Activated CD4-positive, alpha-beta T cell treated with anti-CD3 and anti-CD28 coated beads, Interleukin-2, amount 50 U/mL, for 16 hours (primary cell): ENCODE results near the gene ZMYM4.
"Not testable (repeated sequence)": the region's sequence is repeated elsewhere in the genome, so short reads cannot be mapped to it uniquely, and the experiment has no call there.

Experiments
- DNase-seq: peaks from one replicate; pipeline ENCODE4 v3.0.0-alpha.2; 2020

The ZMYM4 gene

DNA sequence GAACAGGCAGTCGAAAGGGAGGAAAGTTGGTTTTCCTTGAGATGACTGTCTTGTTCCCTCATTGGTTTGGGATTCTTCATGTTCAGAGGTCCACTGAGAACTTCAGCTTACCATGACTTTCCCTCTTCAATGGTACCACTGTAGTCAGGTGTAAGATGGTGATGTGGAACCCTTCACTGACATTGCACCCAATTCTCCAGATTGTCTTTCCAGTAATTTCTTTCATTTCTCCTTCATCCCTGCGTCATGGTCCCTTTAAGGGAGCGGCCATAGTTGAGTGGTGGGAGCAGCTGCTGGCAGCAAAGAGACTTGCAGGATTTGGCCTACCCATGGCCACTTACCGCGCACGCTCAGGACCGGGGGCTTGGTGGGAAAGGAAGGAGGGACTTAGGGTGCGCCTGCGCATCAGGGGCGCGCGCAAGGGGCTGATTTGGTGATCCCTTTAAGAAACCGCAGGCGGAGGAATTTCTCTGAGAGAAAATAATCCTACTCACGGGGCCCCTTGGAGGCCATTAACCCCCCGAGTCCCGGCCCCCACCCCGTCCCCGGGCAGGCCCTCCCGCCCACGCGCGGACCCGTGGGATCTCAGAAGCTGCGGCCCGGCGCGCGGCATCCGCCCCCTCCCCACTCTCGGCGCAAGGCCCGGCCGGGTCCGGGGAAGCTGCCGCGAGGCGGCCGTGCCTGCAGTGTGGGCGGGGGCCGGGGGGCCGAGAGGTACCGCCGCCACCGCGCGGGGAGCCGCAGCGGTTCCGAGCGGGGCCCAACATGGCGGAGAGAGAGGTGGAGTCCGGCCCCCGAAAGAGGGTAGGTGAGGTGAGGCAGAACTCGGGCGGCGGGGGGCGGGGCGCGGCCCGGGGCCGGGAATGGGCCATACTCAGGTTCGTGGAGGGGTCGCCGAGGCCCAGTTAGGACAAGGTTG is at the start of gene ZMYM4:
ZMYM4 (plus strand) TSS at position 428 of the 919 bp plus-strand sequence; CDS start at position 766, 338 bp downstream.
- DNase-seq, result peak; percentile 94

DNA sequence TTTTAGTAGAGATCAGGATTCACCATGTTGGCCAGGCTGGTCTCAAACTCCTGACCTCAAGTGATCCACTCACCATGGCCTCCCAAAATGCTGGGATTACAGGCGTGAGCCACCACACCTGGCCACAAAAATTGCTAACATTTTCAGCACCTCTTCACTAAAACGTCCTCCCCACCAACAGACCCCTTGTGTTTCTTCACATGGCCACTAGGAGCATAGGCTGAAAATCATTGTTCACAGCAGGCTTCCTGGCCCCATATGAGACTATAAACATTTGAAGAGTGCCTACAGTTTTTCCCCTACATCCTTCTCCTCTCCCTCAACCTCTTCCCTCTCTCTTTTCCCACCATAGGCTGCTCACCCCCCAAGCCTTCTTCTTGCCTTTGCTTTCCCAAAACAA is 47.5 kb upstream of the ZMYM4 start:
- peak; percentile 20 for DNase-seq

DNA sequence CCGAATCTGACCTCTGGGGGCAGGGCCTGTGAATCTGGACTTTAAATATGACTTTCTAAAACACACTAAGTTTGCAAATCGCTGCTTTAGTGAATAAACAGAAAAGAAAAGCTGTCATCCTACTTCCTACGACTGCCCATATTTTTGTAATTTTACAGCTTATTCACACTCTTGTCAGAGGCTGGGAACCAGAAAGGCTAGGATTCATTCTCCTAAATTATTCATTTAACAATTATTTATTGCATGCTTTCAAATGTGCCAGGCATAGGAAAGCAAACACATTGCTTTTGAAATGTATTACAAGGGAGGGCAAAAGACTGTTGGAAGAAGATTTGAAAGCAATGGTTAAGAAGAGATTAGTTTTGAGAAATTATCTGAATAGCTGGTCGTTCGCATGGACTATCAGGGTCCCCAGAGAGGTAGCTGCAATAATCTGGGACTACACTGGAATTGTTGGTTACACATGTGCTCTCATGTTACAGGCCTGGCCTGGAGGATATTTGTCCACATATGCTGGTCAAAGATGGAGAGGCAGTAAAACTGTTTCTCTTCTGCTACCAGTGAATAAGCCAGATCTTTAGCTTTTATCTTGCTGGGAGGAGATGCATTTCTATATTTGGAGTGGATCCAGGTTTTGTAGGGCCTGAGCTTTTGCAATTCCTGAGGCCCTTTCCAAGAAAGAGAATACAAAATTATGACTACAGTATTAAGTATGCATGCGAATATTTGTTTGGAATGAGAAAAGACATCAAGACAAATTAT is 46.0 kb upstream of the ZMYM4 start:
- DNase-seq, result no peak

DNA sequence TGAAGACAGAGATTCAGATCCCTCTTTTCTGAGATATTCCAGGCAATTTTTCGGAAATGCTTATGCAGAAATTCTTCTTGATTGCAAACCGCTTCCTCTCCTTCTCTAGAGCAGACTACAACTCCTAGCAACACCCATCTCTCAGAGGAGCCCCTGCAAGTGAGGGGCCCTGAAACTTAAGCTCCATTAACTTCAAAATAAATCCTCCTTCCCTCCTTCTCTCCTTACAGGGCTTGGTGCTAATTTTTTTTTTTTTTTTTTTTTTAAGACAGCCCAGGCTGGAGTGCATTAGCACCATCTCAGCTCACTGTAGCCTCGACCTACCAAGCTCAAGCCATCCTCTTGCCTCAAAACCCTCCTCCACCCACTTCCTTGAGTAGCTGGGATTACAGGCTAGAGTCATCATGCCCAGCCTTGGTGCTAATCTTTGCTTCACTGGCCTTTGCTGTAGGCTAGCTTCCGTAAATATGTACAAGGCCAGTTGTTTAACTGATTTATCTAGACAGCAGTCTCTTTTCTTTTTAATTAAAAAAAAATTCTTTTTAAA is 45.4 kb upstream of the ZMYM4 start:
- no peak for DNase-seq

DNA sequence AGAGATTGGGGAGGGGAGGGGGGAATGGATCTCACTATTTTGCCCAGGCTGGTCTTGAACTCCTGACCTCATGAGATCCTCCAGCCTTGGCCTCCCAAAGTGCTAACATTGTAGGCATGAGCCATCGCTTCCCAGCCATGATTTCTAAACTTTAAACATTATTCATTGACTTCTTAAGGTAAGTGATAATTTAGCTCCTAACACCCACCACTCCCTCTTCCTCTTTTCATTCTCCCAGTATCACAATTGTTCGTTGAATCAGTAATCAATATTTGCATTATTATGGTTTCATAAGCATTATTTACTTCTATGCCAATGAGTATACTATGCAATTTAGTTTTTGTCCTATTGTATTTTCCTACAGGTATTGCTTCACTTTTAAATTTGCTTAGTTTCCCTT is 42.0 kb upstream of the ZMYM4 start:
- no peak for DNase-seq

DNA sequence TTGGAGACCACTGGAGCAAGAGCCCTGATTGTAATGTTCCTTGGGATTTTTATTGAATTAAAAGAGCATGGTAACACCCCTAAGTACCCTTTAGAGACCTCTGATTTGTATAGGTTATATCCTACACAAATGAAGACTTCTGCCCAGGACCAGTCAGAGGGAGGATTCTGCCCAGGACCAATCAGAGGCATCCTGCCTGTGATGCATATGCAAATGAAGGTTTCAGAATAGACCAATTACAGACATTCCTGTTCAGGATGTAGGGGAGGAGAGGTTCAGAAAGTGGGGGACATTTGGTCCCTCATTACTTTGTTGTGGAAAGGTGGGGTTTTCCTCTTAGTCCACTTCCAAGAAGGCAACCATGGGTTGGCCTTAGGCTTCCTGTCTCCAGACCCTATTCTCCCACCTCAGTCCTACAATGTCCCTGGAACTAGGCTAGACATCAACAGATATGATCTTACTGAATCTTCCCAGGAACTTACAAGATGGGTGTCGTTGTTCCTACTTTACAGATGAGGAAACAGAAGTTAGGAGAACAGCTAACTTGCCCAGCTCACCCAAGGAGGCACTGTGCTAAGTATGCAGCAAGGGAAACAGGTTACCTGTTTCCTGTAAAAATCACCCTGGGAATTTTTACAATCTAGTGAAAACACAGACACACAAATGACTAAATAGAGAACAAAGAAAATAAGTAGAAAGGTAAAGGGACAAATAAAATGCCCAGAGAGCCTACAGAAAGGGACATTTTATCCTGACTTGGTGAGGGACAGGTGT is 38.7 kb upstream of the ZMYM4 start:
- DNase-seq, result no peak

DNA sequence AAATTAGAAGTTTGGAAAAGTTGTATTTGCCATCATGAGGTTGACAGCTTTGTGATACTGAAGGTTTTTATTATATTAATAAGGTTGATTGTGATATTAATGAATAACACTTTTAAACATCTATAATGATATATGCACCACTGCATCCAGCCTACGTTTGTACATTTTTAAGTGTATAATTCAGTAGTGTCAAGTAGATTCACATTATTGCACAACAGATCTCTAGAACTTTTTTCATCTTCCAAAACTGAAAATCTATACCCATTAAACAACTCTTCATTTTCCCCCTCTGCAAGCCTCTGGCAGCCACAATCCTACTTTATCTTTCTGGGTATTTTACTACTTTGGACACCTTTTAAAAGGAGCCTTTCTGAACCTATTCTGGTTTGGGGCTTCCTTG is 37.2 kb upstream of the ZMYM4 start:
- DNase-seq, result no peak

DNA sequence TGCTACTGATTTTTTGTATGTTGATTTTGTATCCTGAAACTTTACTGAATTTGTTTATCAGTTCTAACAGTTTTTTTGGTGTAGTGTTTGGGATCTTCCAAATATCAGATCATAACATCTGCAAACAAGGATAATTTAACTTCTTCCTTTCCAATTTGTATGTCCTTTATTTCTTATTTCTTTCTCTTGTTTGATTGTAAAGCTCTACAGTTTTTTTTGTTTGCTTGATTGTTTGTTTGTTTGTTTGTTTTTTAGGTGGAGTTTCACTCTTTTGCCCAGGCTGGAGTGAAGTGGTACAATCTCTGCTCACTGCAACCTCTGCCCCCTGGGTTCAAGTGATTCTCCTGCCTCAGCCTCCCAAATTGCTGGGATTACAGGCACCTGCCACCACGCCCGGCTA is 31.7 kb upstream of the ZMYM4 start:
- DNase-seq, result not testable (repeated sequence)

DNA sequence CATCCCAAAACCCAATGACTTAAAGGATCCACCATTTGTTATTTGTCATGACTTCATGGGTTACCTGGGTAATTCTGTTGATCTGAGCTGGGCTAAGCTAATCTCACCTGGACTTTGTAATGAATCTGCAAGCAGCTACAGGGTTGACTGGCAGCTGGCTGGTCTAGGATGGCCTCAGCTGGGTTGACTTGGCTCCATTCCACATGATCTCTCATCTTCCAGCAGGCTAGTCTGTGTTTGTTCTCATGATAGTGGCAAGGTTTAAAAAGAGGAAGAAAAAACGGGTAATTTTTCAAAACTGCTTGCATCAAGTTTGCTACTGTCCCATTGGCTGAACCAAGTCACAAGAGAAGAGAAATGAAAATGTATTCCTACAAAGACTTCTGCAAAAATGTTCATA is 24.8 kb upstream of the ZMYM4 start:
- DNase-seq, result no peak

DNA sequence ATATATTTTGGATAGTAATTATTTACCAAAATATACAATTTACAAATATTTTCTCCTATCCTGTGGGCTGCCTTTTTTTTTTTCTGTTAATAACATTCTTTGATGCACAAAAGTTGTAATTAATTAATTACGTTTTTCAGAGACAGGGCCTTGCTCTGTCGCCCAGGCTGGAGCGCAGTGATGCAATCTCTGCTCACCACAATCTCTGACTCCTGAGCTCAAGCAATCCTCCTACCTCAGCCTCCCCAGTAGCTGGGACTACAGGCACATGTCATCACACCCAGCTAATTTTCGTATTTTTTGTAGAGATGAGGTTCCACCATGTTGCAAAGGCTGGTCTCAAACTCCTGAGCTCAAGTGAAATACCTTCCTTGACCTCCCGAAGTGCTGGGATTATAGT is 21.3 kb upstream of the ZMYM4 start:
- DNase-seq, result no peak

DNA sequence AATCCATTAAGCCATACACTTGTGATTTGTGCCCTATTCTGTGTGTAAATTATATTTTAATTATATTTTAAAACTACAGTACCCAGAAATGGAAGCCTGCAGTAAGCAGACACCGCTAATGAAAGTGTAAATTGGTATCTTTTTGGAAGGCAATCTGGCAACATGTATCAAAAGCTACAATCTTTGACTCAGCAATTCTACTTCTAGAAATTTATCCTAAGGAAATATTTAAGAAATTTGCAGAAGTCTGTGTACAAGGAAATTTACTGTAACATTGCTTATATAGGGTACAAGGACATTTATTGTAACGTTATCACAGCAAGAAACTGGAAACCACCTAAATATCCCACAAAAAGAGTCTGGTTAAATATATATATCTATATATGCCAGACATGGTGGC is 14.6 kb upstream of the ZMYM4 start:
- no peak for DNase-seq

DNA sequence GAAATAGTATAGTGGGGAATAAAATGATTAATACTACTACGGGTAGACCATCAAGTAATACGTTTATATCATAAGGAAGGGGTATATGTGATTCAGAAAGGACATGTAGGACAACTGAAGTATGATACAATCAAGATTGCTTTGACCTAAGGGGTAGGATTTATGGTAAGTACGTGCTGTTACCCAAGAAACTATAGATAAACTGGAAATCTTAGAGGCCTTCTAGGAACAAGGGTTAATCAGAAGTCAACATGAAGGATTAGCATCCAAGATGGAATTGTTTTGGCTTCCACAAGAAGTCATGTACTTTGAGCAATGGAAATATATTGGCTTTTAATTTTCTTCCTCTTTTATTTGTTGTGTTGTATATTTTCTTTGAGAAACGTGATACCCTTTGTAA is 13.2 kb upstream of the ZMYM4 start:
- DNase-seq, result no peak

DNA sequence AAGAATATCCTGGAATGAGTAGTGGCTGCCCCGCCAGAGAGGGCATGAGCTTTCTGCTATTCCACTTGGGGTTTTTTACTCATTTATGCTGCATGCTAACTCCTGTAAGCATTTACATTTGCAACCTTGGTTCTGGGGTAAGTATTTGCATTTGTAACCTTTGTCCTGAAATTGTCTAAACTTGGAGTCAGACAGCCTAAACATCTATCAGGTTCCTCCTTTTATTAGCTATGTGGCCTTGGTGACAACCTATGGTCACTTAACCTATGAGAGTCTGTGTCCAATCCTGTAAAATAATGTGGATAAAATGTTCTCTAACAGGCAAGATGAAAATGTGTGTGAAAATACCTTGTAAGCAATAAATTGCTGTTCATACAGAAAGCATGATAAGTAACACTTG is 8.9 kb upstream of the ZMYM4 start:
- DNase-seq, result no peak

DNA sequence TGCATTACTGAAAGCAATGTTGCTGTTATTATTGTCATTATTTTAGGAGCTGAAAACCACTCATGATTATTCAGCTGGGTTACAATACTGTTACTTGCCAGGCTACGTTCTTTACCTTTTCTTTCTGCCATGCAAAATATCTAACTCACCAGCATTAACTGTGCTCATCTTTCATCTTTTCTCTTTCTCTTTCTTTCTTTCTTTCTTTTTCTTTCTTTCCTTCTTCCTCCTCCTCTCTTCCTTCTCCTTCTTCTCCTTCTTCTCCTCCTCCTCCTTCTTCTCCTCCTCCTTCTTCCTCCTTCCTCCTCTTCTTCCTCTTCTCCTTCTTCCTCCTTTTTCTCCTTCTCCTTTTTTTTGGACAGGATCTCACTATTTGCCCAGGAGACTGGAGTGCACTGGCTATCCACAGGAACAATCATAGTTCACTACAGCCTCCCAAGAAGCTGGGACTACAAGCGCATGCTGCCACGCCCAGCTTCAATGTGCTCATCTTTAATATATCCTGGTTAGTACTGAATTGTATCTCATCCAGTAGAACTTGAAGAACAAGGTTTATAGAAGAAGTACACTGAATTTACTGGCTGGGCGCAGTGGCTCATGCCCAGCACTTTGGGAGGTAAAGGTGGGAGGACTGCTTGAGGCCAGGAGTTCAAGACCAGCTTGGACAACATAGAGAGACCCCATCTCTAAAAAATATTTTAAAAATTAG is 6.9 kb upstream of the ZMYM4 start:
- no peak for DNase-seq

DNA sequence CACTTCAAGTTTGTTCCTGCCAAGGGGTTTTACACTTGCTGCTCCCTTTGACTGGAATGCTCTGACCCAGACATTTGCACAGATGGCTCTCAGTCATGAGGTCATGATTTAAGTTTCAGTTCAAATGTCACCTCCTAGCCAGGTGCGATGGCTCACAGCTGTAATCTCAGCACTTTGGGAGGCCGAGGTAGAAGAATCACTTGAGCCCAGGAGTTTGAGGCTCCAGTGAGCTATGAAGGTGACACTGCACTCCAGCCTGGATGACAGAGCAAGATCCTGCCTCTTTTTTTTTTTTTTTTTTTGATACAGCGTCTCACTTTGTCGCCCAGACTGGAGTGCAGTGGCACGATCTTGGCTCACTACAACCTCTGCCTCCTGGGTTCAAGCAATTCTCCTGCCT is 4.5 kb upstream of the ZMYM4 start:
- no peak for DNase-seq

DNA sequence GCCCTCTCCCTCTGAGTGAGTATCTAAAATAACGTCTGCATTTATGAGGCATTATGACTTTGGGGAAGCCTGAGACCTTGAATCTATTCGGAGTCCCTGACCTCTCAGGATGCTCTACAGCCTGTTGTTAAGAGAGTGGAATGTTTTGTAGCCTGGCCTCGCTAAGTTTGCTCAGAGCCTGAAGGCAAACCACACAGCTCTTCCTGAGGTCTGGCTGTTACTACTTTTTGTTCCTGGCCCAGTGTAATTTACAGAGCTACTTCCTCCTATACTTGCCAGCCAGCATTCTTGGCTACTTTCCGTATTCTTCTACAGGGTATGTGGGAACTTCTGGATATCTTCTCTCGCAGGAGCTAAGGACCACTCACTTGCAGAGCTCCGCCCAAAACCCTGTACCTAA is 3.6 kb upstream of the ZMYM4 start:
- no peak for DNase-seq

DNA sequence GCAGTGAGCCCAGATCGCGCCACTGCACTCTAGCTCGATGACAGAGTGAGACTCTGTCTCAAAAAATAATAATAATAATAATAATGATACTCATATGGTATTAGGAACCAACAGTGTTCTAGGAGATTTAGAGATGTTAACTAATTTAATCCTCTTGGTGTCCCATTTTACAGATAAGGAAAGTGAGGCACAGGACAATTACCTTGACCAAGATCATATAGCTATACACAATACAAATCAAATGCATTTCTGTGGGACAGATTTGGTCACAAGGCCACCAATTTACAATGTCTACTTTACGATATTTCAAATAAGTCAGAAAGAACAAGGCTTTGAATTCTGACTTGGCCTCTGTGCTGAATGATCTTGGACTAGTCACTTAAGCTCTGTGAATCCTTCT is 2.2 kb upstream of the ZMYM4 start:
- no peak for DNase-seq

DNA sequence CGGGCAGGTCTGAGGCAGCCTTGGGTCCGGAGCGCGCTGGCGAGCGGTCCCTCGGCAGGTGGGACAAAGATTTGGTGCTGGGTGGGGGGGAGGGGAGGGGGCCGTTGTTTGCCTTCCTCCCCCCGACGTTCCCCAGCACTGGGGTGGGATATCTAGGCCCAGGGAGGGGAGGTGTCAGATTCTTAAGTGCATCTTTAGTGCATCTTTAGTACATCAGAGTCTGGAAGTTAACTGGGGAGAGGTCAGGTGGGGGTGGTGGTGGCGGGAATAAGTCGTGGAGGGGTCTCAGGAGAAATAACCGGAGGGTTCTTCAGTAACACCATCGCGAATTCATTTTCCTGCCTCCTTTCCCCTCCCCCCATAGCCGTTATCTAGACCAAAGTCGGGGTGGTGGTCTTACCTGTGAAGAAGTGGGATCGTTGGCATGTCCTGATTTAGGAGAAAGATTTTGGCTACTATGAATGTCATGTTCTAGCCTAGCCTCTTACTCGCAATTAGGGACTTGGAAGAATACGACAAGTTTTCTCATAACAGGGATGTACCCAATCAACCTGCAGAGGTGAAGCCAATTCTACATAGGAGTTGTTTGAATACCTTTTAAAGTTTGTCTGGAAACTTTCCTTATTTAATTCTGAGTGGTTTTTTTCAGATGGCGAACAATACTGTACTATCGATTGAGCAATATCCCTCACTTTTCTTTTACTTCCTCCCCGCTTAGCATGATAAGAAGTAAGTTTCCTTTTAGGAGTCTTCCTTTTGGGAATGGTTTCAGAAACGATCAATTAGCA is 886 bp downstream of the ZMYM4 start:
- DNase-seq, result no peak

DNA sequence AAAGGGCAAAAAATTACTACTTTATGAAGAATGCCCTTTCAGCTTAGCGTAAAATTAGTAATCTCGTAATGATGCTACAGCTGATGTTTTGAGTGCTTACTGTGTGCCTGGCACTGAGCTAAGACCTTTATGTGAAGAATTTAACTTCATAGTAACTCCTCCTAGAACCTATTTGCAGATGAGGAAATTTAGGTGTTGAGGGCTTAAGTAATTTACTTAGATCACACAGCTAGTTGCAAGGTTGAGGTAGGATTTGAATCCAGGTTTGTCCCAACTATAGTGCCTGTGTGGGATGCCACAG is 1.4 kb downstream of the ZMYM4 start:
- no peak for DNase-seq

DNA sequence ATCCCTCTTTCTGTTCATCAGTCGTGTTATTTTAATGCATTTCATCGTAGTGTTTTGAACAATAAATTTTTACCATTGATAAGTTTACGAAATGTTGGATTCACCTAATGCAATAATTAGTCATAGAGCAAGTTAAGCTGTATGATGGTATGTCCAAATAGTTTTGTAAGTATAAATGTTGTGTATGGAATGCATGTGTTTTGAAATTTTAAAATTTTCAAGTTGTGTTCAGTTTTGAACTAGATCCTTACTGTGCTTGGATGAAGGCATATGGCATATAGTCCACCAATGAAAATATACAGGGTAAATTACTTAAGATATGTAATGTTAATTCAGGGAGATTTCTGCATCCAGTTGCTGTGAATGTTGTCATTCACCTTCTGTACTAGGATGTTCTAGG is 2.3 kb downstream of the ZMYM4 start:
- DNase-seq, result no peak

DNA sequence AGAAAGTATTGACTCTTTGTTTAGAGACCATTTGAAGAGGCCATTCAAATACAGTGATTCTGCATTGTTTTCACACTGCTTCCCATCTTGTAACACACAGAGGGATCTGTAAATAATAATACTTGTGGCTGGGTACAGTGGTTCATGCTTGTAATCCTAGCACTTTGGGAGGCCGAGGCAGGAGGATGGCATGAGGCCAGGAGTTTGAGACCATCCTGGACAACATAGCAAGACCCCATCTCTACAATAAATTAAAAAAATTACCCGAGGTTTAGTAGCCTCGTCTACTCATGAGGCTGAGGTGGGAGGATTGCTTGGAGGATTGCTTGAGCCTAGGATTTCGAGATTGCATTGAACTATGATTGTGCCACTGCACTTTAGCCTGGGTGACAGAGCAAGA is 5.7 kb downstream of the ZMYM4 start:
- DNase-seq, result no peak
